Left ventricle myocardium superior (tissue), 1 donor: ENCODE results near the gene OXA1L. TPM values are rescaled to one million over a fixed set of nuclear protein-coding genes. Genes with fewer than 3 reads are reported as not detected.
"Not testable (repeated sequence)": the region's sequence is repeated elsewhere in the genome, so short reads cannot be mapped to it uniquely, and the experiment has no call there.

ENCODE experiments used
- ATAC-seq: fragments of 200-7000 bp; cut with Tn5 transposase; one replicate; pipeline ENCODE4 v1.9.1; 2020; ENCODE audit warnings: mild to moderate bottlenecking, moderate library complexity
- DNase-seq: peaks from one replicate; pipeline ENCODE4 v3.0.0-alpha.2; 2020
- intact Hi-C: fragments of 100-400 bp; cut with micrococcal nuclease; formaldehyde crosslinking; loops from one replicate; pipeline ENCODE4 v1.11.0; 2022
- total RNA-seq: library from RNA; stranded (reverse); fragmentation: NEBNext Ultra II Directional; extraction: Animal tissue kit (Norgen Biotek cat#: 25700); gene quantifications from one replicate; pipeline ENCODE4 v1.2.1, GENCODE V29; 2021
- donor health status: DM: no; HTN: yes; CAD: no; lungs with severe emphysema.

OXA1L gene
- total RNA-seq, 1 donor from 2014 or later: 184 TPM

GRCh38 chr14:22761734-22762133, 4.8 kb upstream of the OXA1L start:
- no peak for DNase-seq
- ATAC-seq: no peak
- intact Hi-C loops: no loop called here

- ATAC-seq (no peak), DNase-seq (no peak)
- intact Hi-C loops: no loop called here
Measured at GRCh38 chr14:22764382-22764781, 2.1 kb upstream of the OXA1L start.

DNA sequence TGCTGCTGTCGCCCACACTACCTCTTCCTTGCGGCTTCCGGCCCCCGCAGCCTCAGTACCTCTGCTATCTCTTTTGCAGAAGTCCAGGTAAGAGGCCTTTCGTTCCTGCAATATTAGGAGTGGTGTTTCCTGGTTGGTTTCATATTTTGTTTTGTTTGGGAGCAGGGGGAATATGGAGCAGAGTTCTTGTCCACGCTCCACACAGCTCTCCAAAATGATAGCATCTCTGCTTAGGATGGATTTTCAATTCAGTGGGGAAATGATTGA, 768 bp downstream of the OXA1L start:
- no peak for ATAC-seq
- intact Hi-C loops: no loop called here
- DNase-seq: no peak

DNA sequence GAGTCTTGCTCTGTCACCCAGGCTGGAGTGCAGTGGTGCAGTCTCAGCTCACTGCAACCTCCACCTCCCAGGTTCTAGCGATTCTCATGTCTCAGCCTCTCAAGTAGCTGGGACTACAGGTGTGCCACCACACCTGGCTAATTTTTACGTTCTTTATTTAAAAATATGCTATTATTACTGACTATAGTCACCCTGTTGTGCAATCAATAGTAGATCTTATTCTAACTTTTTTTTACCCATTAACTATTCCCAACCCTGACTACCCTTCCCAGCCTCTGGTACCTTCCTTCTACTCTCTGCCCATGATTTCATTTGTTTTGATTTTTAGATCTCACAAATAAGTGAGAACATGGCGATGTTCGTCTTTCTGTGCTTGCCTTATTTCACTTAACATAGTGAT, 2.5 kb downstream of the OXA1L start:
- ATAC-seq: no peak
- intact Hi-C loops: no loop called here
- DNase-seq: no peak

DNA sequence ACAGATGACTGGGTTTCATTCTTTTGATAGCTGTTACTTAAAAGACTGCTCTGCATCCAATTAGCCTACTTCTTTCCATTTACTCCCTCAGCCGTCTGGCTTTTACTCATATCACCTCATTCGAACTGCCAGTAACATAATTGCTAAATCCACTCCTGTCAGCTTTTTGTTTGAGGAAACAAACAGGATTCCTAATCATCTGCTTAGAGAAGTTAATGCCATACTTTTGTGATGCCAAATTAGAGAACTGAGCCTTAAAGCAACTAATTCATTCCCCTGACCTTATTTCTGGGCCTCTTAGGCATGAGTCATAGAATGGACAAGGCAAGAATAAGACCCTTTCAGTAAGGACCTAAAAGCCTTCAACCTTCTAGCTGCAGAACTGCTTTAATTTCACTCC, 2.9 kb downstream of the OXA1L start:
- DNase-seq: no peak
- intact Hi-C loops: no loop called here
- ATAC-seq: no peak

DNA sequence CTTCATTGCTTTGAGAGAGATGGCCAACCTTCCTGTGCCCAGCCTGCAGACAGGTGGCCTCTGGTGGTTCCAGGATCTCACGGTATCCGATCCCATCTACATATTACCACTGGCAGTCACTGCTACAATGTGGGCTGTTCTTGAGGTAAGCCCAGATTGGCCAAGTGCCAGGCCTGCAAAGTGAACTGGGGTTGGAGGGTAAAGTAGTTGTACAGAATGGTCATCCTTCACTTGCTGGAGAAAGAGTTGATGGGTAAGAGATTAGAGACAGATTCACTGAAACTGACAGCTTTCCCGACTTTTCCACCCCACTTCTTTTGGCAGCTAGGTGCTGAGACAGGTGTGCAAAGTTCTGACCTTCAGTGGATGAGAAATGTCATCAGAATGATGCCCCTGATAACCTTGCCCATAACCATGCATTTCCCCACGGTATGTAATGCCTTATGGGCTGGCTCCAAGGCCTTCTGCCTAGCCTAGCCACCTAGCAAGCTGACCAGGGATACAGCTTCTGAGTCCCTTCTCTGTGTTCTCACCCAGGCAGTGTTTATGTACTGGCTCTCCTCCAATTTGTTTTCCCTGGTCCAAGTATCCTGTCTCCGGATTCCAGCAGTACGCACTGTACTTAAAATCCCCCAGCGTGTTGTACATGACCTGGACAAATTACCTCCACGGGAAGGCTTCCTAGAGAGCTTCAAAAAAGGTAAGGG, 4.1 kb downstream of the OXA1L start:
- no peak for ATAC-seq
- intact Hi-C loops: no loop called here
- DNase-seq: no peak

DNA sequence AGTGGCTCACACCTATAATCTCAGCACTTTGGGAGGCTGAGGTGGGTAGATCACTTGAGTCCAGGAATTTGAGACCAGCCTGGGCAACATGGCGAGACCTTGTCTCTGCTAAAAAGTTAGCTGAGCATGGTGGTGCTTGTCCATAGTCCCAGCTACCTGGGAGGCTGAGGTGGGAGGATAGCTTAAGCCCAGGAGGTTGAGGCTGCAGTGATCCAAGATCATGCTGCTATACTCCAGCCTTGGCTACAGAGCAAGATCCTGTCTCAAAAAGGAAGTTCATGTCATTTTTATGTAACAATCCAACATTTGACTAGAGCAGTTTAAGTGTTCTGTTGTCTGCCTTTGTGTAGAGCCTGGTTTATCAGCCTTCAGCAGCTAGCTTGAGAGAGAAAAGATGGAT, 6.2 kb downstream of the OXA1L start:
- no peak for DNase-seq
- ATAC-seq: no peak
- intact Hi-C loops: no loop called here

DNA sequence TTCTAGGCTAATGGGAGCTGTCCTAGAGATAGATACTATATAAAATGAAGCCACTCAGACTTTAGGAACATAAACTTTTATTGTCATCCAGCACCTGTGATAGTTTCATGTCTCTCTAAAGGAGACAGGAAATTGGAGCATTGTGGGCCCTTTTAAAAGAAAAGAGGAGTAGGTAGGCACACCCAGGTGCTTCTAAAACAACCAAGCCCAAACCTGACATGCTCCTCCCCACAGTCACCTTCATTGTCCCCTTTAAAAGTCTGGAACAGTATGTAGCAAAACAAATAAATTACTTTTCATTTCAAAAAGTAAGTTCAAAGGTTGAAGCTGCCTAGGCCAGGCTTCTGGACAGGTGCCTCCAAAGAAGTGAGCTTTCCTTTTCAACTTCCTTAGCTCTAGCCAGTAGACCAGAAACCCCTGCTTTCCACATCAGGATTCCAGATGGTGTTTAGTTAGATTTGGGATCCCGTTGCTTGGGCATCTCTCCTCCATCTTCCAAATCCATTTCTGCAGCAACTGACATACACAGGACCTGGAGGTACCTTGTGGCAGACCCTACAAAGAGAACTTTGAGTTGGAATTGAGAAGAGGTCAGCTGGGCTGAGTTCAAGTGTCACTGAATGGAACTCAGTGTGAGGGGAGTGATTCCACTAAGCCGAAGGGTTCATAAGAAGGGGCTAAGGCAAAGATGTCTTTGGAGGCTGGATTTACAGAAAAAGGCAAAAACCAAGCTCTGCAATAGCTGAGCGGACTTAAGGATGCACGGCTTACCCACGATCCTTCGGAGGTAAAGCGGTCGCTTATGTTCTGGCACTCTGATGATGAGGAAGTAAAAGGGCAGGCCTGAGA, 6.9 kb downstream of the OXA1L start:
- intact Hi-C loops: no loop called here

DNA sequence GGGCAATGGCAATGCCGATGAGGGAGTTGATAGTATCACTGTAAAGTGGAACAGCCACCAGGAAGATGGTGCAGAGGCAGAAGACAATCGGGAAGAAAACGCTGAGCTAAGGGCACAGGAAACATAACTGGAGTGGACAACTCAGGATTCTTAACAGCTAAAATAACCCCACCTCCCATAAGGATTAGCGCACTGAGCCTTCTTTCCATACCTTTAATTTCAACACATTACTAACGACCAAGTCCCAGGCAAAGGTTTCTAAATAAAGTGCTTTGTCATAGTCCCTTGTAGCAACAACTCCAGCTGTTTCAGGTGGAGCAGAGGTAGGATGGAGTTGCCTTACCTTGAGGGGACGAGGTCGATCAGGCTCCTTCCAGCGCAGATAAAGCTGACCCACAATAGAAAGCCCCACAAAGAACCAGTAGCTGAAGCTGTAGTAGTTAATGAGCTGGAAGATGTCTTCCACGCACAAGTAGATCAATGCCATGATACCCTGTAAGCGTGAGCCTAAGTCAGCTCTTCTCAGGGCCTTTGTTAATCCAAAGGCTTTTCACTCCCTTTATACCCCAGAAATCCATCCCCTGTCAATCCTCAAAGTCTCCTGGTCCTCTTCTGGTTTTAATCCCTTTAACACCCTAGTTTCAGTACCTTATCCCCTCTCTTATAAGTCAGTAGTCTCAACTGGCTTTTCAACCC, 7.7 kb downstream of the OXA1L start:
- no peak for ATAC-seq
- no peak for DNase-seq
- intact Hi-C loops: no loop called here

More for the DNA sequence above, 6.9 kb downstream of the OXA1L start:
- ATAC-seq: no peak
- DNase-seq: no peak

DNA sequence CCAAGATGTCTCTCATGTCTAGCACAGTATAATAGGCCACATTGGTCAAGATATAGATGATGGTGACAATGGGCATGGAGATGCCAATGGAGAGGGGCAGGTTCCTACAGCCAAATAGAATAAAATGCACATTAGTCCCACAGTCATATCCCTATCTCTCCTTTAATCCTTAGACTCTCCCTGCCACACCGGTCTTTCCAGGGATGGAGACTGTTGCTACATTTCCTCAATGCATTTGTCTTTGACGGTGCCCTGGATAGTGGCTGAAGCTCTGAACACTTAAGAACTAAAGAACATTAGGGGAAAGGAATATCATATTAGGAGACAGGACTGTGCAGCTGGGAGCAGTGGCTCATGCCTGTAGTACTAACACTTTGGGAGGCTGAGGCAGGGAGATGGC, 9.7 kb downstream of the OXA1L start:
- intact Hi-C loops: no loop called here
- no peak for ATAC-seq

GRCh38 chr14:22776849-22777248, 10.4 kb downstream of the OXA1L start:
- ATAC-seq, intact Hi-C loops, DNase-seq: not testable (repeated sequence)

More for the DNA sequence above, 9.7 kb downstream of the OXA1L start:
- DNase-seq: no peak

DNA sequence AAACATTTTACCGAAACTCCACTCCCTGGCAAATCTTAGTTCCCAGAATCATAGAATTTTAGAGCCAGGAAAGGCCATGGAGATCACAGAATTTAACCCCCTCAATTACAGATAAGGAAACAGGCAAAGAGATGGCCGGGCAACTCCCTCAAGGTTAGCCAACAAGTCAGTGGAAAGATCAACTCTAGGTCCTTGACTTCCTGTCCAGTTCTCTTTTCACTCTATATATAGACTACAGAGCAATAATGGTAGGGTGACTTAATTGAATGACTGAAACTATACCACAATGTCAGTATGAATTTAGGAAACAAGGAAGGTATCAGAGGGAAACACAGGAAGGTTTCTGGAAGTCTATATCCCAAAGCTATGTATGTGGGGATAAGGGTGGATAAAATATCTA, 11.6 kb downstream of the OXA1L start:
- no peak for ATAC-seq

GRCh38 chr14:22780105-22780679, 13.7 kb downstream of the OXA1L start:
- DNase-seq (no peak), ATAC-seq (peak; percentile 48)
- intact Hi-C loops: no loop called here

More for the DNA sequence above, 11.6 kb downstream of the OXA1L start:
- DNase-seq: no peak
- intact Hi-C loops: no loop called here

DNA sequence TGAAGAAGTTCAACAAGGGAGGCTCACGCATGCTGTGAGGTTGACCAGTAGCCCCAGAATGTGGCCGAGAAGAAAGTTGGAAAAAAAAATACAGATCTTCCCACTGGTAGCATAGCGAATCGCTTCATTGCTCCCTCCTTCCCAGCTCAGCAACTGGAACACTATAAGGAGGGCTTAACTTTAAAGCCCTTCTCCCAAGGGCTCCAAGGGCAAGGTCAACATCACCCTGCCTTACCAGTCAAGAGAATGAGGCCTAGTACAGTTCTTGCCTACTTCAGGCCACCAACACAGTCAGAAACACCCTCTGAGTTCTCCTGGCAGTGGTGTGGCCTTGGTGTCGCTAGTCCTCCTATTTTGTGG, 14.4 kb downstream of the OXA1L start:
- intact Hi-C loops: no loop called here
- DNase-seq (no peak), ATAC-seq (no peak)

- ATAC-seq (peak; percentile 35), DNase-seq (no peak)
- intact Hi-C loops: no loop called here
Measured at GRCh38 chr14:22781301-22781991, 15.0 kb downstream of the OXA1L start.

GRCh38 chr14:22786685-22787084, 20.2 kb downstream of the OXA1L start:
- no peak for ATAC-seq
- intact Hi-C loops: no loop called here
- no peak for DNase-seq

DNA sequence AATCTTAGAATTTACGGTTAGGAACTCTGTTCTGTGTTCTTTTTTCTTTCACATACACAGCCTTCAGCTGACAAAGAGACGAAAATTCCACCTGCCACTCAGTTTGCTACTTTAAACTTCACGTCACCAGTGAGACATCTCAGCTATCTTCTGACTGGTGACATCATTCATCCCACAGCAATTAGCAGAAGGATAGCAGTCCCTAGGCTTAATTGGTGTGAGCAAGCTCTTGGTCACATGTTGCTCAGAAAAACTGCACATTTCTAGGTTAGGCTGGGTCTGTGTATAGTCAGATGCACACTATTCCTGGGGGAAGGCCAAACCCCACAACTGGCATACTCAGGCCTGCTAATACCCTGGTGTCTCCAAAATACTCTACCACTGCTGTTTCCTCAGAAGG, 24.8 kb downstream of the OXA1L start:
- intact Hi-C loops: no loop called here
- DNase-seq: no peak
- ATAC-seq: peak; percentile 72

DNA sequence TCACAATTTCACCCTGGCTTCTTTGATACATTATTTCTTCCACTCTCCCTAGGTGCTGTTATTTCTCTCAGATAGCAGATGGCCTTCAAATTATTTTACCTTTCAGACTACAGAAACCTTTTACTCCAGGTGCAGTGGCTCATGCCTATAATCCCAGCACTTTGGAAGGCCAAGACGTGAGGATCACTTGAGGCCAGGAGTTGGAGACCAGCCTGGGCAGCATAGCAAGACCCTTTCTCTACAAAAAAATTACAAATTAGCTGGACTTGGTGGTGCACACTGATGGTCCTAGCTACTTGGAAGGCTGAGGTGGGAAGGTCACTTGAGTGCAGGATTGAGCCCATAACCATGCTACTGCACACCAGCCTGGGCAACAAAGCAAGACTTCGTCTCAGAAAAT, 25.7 kb downstream of the OXA1L start:
- intact Hi-C loops: no loop called here
- DNase-seq (no peak), ATAC-seq (no peak)

DNA sequence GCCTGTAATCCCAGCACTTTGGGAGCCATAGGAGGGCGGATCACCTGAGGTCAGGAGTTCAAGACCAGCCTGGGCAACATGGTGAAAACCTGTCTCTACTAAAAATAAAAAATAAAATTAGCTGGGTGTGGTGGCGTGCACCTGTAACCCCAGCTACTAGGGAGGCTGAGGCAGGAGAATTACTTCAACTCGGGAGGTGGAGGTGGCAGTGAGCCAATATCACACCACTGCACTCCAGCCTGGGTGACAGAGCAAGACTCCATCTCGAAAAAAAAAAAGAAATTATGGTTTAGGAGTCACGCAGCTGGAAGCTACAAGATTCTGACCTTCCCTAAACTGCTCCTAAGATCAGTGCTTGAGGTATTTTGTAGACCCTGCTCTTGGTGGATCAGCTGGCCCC, 27.1 kb downstream of the OXA1L start:
- ATAC-seq, intact Hi-C loops, DNase-seq: not testable (repeated sequence)

- intact Hi-C loops: no loop called here
- ATAC-seq (no peak), DNase-seq (no peak)
Measured at GRCh38 chr14:22793976-22794375, 27.5 kb downstream of the OXA1L start.
